GM18951 (cell line): ENCODE measurements around the gene CLK3.
A peak's percentile ranks its signal among the peaks of the same experiment; 100 is the strongest.

Experiments used
- POLR2A ChIP-seq: IDR thresholded peaks from 4 replicates; pipeline ENCODE4 v1.6.1; 2011; ENCODE audit warnings: mild to moderate bottlenecking; ENCODE audit not compliant: insufficient read length, insufficient read depth; ENCODE audit errors: extremely low read depth
- in situ Hi-C: fragments of 300-500 bp; cut with MboI; formaldehyde crosslinking; loops from one replicate; pipeline ENCODE4 v1.12.0; 2022; ENCODE audit warnings: low sequenced_read_pairs, mixed read lengths, inconsistent platforms; ENCODE audit not compliant: unreplicated experiment

CLK3 gene

GRCh38 chr15:74615508-74616365, at the start of gene CLK3:
TSS of gene CLK3 (plus strand) at chr15:74615836. CDS start at chr15:74619197, 3,361 bp downstream.
- in situ Hi-C loops, result no loop called here
- TF ChIP-seq POLR2A, result peak; percentile 80

GRCh38 chr15:74568594-74568993, 47.0 kb upstream of the CLK3 start:
- in situ Hi-C loops, result no loop called here
- TF ChIP-seq POLR2A, result no peak

GRCh38 chr15:74569731-74570070, 45.9 kb upstream of the CLK3 start:
- no peak for TF ChIP-seq POLR2A
- in situ Hi-C loops, result no loop called here

GRCh38 chr15:74571191-74571590, 44.4 kb upstream of the CLK3 start:
- in situ Hi-C loops, result no loop called here

GRCh38 chr15:74573987-74574386, 41.6 kb upstream of the CLK3 start:
- no peak for TF ChIP-seq POLR2A
- in situ Hi-C loops, result no loop called here

More at GRCh38 chr15:74571191-74571590, 44.4 kb upstream of the CLK3 start:
- no peak for TF ChIP-seq POLR2A

- no peak for TF ChIP-seq POLR2A
- in situ Hi-C loops, result no loop called here
Measured at GRCh38 chr15:74578496-74578994, 37.1 kb upstream of the CLK3 start.

GRCh38 chr15:74579001-74579400, 36.6 kb upstream of the CLK3 start:
- in situ Hi-C loops, result no loop called here
- TF ChIP-seq POLR2A, result no peak

GRCh38 chr15:74580538-74581350, 34.9 kb upstream of the CLK3 start:
- TF ChIP-seq POLR2A, result no peak
- in situ Hi-C loops, result no loop called here

- in situ Hi-C loops, result no loop called here
- TF ChIP-seq POLR2A, result no peak
Measured at GRCh38 chr15:74584204-74584603, 31.4 kb upstream of the CLK3 start.

- TF ChIP-seq POLR2A, result no peak
- in situ Hi-C loops, result no loop called here
Measured at GRCh38 chr15:74584779-74585178, 30.9 kb upstream of the CLK3 start.

- in situ Hi-C loops, result no loop called here
- no peak for TF ChIP-seq POLR2A
Measured at GRCh38 chr15:74585191-74585590, 30.4 kb upstream of the CLK3 start.

GRCh38 chr15:74585857-74586256, 29.8 kb upstream of the CLK3 start:
- in situ Hi-C loops, result no loop called here
- no peak for TF ChIP-seq POLR2A

GRCh38 chr15:74589826-74590225, 25.8 kb upstream of the CLK3 start:
- in situ Hi-C loops, result no loop called here
- TF ChIP-seq POLR2A, result no peak
